ENCODE data around the gene CDK19.
"Not testable (repeated sequence)": the region's sequence is repeated elsewhere in the genome, so short reads cannot be mapped to it uniquely, and the experiment has no call there.

The CDK19 gene

GRCh38 chr6:110835751-110836150 is 20.5 kb upstream of the CDK19 start:
- H3K27me3 ChIP-seq (ENCODE audit: control insufficient read depth in 1 of 2, insufficient read depth in 2 of 2, low read length in 2 of 2); H3K9me3 ChIP-seq (ENCODE audit: control insufficient read depth in 1 of 2, low read length in 2 of 2); H3K9ac ChIP-seq (ENCODE audit: low read depth in 1 of 2, low read length in 2 of 2); H3K27ac ChIP-seq (ENCODE audit: low read depth, low read length); H3K4me1 ChIP-seq (ENCODE audit: control insufficient read depth in 1 of 2, insufficient read depth in 2 of 2, low read length in 2 of 2); H3K4me3 ChIP-seq (ENCODE audit: low read depth in 1 of 2, low read length in 2 of 2); H3K36me3 ChIP-seq (ENCODE audit: control insufficient read depth in 1 of 2, insufficient read depth in 2 of 2, low read length in 2 of 2): not testable (repeated sequence)

- H3K27me3 ChIP-seq (ENCODE audit: control insufficient read depth in 1 of 2, insufficient read depth in 2 of 2, low read length in 2 of 2): no peaks in the 10 kb centered on the region
- no peaks in the 10 kb centered on the region for H3K36me3 ChIP-seq (ENCODE audit: control insufficient read depth in 1 of 2, insufficient read depth in 2 of 2, low read length in 2 of 2)
- H3K9ac ChIP-seq (ENCODE audit: low read depth in 1 of 2, low read length in 2 of 2): no peak overlapping the region
- no peak overlapping the region for H3K4me3 ChIP-seq (ENCODE audit: low read depth in 1 of 2, low read length in 2 of 2)
- no peak overlapping the region for H3K27ac ChIP-seq (ENCODE audit: low read depth, low read length)
- no peaks in the 10 kb centered on the region for H3K4me1 ChIP-seq (ENCODE audit: control insufficient read depth in 1 of 2, insufficient read depth in 2 of 2, low read length in 2 of 2)
- H3K9me3 ChIP-seq (ENCODE audit: control insufficient read depth in 1 of 2, low read length in 2 of 2): no peaks in the 10 kb centered on the region
Measured at GRCh38 chr6:110833831-110834230, 18.6 kb upstream of the CDK19 start.

DNA sequence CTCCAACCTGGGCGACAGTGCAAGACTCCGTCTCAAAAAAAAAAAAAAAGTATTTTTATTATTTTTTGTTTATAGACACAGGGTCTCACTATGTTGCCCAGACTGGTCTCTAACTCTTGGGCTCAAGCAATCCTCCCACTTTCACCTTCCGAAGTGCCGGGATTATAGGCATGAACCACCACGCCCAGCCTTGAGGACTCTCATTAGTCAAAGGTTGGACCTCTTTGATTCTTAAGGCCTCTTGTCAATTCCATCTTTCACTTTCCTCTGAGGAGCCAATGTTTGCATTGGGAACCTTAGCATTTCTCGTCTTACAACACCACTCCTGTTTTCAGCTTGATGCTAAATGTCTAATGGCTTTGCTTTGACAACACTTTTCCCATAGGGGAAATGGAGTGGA is 16.1 kb upstream of the CDK19 start:
- no peaks in the 10 kb centered on the region for H3K9me3 ChIP-seq (ENCODE audit: control insufficient read depth in 1 of 2, low read length in 2 of 2)
- H3K4me3 ChIP-seq (ENCODE audit: low read depth in 1 of 2, low read length in 2 of 2): no peak overlapping the region
- H3K27me3 ChIP-seq (ENCODE audit: control insufficient read depth in 1 of 2, insufficient read depth in 2 of 2, low read length in 2 of 2): no peaks in the 10 kb centered on the region
- no peaks in the 10 kb centered on the region for H3K4me1 ChIP-seq (ENCODE audit: control insufficient read depth in 1 of 2, insufficient read depth in 2 of 2, low read length in 2 of 2)
- no peak overlapping the region for H3K9ac ChIP-seq (ENCODE audit: low read depth in 1 of 2, low read length in 2 of 2)
- no peak overlapping the region for H3K27ac ChIP-seq (ENCODE audit: low read depth, low read length)
- no peaks in the 10 kb centered on the region for H3K36me3 ChIP-seq (ENCODE audit: control insufficient read depth in 1 of 2, insufficient read depth in 2 of 2, low read length in 2 of 2)

GRCh38 chr6:110828396-110828795 is 13.1 kb upstream of the CDK19 start:
- Histone ChIP-seq H3K27me3 (ENCODE audit: control insufficient read depth in 1 of 2, insufficient read depth in 2 of 2, low read length in 2 of 2) (no peaks in the 10 kb centered on the region), H3K27ac (ENCODE audit: low read depth, low read length) (no peak overlapping the region), H3K9me3 (ENCODE audit: control insufficient read depth in 1 of 2, low read length in 2 of 2) (no peaks in the 10 kb centered on the region), H3K4me3 (ENCODE audit: low read depth in 1 of 2, low read length in 2 of 2) (no peak overlapping the region), H3K4me1 (ENCODE audit: control insufficient read depth in 1 of 2, insufficient read depth in 2 of 2, low read length in 2 of 2) (no peaks in the 10 kb centered on the region), H3K36me3 (ENCODE audit: control insufficient read depth in 1 of 2, insufficient read depth in 2 of 2, low read length in 2 of 2) (no peaks in the 10 kb centered on the region), H3K9ac (ENCODE audit: low read depth in 1 of 2, low read length in 2 of 2) (no peak overlapping the region)

DNA sequence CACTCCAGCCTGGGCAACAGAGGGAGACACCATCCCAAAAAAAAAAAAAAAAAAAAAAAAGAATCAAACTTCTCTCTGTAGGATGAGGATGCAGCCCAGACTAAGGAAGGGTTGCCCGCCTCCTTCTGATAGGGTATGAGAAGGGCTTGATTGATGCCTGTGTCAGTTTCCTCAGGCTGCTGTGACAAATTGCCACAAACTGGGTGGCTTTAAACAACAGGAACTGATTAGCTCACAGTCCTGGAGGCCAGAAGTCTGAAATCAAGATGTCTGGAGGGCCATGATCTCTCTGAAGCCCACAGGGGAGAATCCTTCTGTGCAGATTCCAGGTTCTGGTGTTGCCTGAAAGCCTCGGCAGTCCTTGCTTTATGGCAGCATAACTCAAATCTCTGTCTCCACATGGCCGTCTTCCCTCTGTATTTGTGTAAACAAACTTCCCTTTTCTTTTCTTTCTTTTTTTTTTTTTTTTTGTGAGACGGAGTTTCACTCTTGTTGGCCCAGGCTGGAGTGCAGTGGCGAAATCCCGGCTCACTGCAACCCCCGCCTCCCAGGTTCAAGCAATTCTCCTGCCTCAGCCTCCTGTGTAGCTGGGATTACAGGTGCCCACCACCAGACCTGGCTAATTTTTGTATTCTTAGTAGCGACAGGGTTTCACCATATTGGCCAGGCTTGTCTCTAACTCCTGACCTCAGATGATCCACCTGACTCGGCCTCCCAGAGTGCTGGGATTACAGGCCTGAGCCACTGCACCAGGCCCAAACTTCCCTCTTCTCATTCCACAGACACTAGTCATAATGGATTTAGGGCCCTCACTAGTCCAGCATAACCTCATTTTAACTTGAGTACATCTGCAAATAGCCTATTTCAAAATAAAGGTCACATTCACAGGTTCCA is 11.2 kb upstream of the CDK19 start:
- H3K4me3 ChIP-seq (ENCODE audit: low read depth in 1 of 2, low read length in 2 of 2): no peak overlapping the region
- H3K9me3 ChIP-seq (ENCODE audit: control insufficient read depth in 1 of 2, low read length in 2 of 2): no peaks in the 10 kb centered on the region
- no peaks in the 10 kb centered on the region for H3K36me3 ChIP-seq (ENCODE audit: control insufficient read depth in 1 of 2, insufficient read depth in 2 of 2, low read length in 2 of 2)
- no peak overlapping the region for H3K27ac ChIP-seq (ENCODE audit: low read depth, low read length)
- H3K27me3 ChIP-seq (ENCODE audit: control insufficient read depth in 1 of 2, insufficient read depth in 2 of 2, low read length in 2 of 2): no peaks in the 10 kb centered on the region
- no peak overlapping the region for H3K9ac ChIP-seq (ENCODE audit: low read depth in 1 of 2, low read length in 2 of 2)
- H3K4me1 ChIP-seq (ENCODE audit: control insufficient read depth in 1 of 2, insufficient read depth in 2 of 2, low read length in 2 of 2): peaks cover 0 to 2% of the 10 kb centered on the region in 2 donors

GRCh38 chr6:110823146-110823545 is 7.9 kb upstream of the CDK19 start:
- no peaks in the 10 kb centered on the region for H3K9me3 ChIP-seq (ENCODE audit: control insufficient read depth in 1 of 2, low read length in 2 of 2)
- no peak overlapping the region for H3K9ac ChIP-seq (ENCODE audit: low read depth in 1 of 2, low read length in 2 of 2)
- peaks cover 0 to 2% of the 10 kb centered on the region in 2 donors for H3K4me1 ChIP-seq (ENCODE audit: control insufficient read depth in 1 of 2, insufficient read depth in 2 of 2, low read length in 2 of 2)
- no peak overlapping the region for H3K27ac ChIP-seq (ENCODE audit: low read depth, low read length)
- H3K27me3 ChIP-seq (ENCODE audit: control insufficient read depth in 1 of 2, insufficient read depth in 2 of 2, low read length in 2 of 2): no peaks in the 10 kb centered on the region
- H3K4me3 ChIP-seq (ENCODE audit: low read depth in 1 of 2, low read length in 2 of 2): no peak overlapping the region
- H3K36me3 ChIP-seq (ENCODE audit: control insufficient read depth in 1 of 2, insufficient read depth in 2 of 2, low read length in 2 of 2): no peaks in the 10 kb centered on the region

DNA sequence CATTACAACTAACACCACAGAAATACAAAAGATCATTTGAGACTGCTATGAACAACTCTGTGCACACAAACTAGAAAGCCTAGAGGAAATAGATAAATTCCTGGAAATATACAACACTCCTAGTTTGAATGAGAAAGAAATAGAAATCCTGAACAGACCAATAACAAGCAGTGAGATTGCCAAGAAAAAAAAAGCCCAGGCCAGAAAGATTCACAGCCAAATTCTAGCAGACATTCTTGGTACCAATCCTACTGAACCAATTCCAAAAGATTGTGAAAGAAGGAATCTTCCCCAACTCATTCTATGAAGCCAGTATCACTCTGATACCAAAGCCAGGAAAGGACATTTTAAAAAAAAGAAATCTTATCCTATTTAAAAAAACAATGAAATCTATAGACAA is 7.0 kb upstream of the CDK19 start:
- no peak overlapping the region for H3K27ac ChIP-seq (ENCODE audit: low read depth, low read length)
- no peaks in the 10 kb centered on the region for H3K9me3 ChIP-seq (ENCODE audit: control insufficient read depth in 1 of 2, low read length in 2 of 2)
- H3K36me3 ChIP-seq (ENCODE audit: control insufficient read depth in 1 of 2, insufficient read depth in 2 of 2, low read length in 2 of 2): no peaks in the 10 kb centered on the region
- no peaks in the 10 kb centered on the region for H3K27me3 ChIP-seq (ENCODE audit: control insufficient read depth in 1 of 2, insufficient read depth in 2 of 2, low read length in 2 of 2)
- H3K4me1 ChIP-seq (ENCODE audit: control insufficient read depth in 1 of 2, insufficient read depth in 2 of 2, low read length in 2 of 2): peaks cover 0 to 2% of the 10 kb centered on the region in 2 donors
- H3K9ac ChIP-seq (ENCODE audit: low read depth in 1 of 2, low read length in 2 of 2): no peak overlapping the region
- no peak overlapping the region for H3K4me3 ChIP-seq (ENCODE audit: low read depth in 1 of 2, low read length in 2 of 2)

GRCh38 chr6:110816677-110817076 is 1.4 kb upstream of the CDK19 start:
- Histone ChIP-seq H3K9me3 (ENCODE audit: control insufficient read depth in 1 of 2, low read length in 2 of 2) (no peaks in the 10 kb centered on the region), H3K27me3 (ENCODE audit: control insufficient read depth in 1 of 2, insufficient read depth in 2 of 2, low read length in 2 of 2) (no peaks in the 10 kb centered on the region), H3K4me1 (ENCODE audit: control insufficient read depth in 1 of 2, insufficient read depth in 2 of 2, low read length in 2 of 2) (peaks cover 18% of the 10 kb centered on the region in 2 donors), H3K27ac (ENCODE audit: low read depth, low read length) (no peak overlapping the region), H3K36me3 (ENCODE audit: control insufficient read depth in 1 of 2, insufficient read depth in 2 of 2, low read length in 2 of 2) (no peaks in the 10 kb centered on the region), H3K9ac (ENCODE audit: low read depth in 1 of 2, low read length in 2 of 2) (no peak overlapping the region), H3K4me3 (ENCODE audit: low read depth in 1 of 2, low read length in 2 of 2) (no peak overlapping the region)

- peak overlapping the region; percentile 96 for H3K27ac ChIP-seq (ENCODE audit: low read depth, low read length)
- H3K27me3 ChIP-seq (ENCODE audit: control insufficient read depth in 1 of 2, insufficient read depth in 2 of 2, low read length in 2 of 2): no peaks in the 10 kb centered on the region
- no peaks in the 10 kb centered on the region for H3K36me3 ChIP-seq (ENCODE audit: control insufficient read depth in 1 of 2, insufficient read depth in 2 of 2, low read length in 2 of 2)
- peaks cover 18% of the 10 kb centered on the region in 2 donors for H3K4me1 ChIP-seq (ENCODE audit: control insufficient read depth in 1 of 2, insufficient read depth in 2 of 2, low read length in 2 of 2)
- peak overlapping the region; percentile 94 to 99 for H3K4me3 ChIP-seq (ENCODE audit: low read depth in 1 of 2, low read length in 2 of 2)
- H3K9ac ChIP-seq (ENCODE audit: low read depth in 1 of 2, low read length in 2 of 2): peak overlapping the region; percentile 82 to 87
- no peaks in the 10 kb centered on the region for H3K9me3 ChIP-seq (ENCODE audit: control insufficient read depth in 1 of 2, low read length in 2 of 2)
Measured at GRCh38 chr6:110815015-110815410, 256 bp downstream of the CDK19 start.

- H3K36me3 ChIP-seq (ENCODE audit: control insufficient read depth in 1 of 2, insufficient read depth in 2 of 2, low read length in 2 of 2): no peaks in the 10 kb centered on the region
- peaks cover 18% of the 10 kb centered on the region in 2 donors for H3K4me1 ChIP-seq (ENCODE audit: control insufficient read depth in 1 of 2, insufficient read depth in 2 of 2, low read length in 2 of 2)
- no peaks in the 10 kb centered on the region for H3K27me3 ChIP-seq (ENCODE audit: control insufficient read depth in 1 of 2, insufficient read depth in 2 of 2, low read length in 2 of 2)
- H3K9ac ChIP-seq (ENCODE audit: low read depth in 1 of 2, low read length in 2 of 2): peak overlapping the region; percentile 82 to 87
- peak overlapping the region; percentile 94 to 99 for H3K4me3 ChIP-seq (ENCODE audit: low read depth in 1 of 2, low read length in 2 of 2)
- H3K27ac ChIP-seq (ENCODE audit: low read depth, low read length): peak overlapping the region; percentile 96
- H3K9me3 ChIP-seq (ENCODE audit: control insufficient read depth in 1 of 2, low read length in 2 of 2): no peaks in the 10 kb centered on the region
Measured at GRCh38 chr6:110814102-110815014, 911 bp downstream of the CDK19 start.
